NCI-H2081 treated with DMSO at 0.1 percent for 48 hours (cell line): ENCODE data around the gene CADM1.

ENCODE experiments used
- DNase-seq: peaks from one replicate; lab custom pipeline; 2025; lab: John Stamatoyannopoulos, UW

Gene CADM1

DNA sequence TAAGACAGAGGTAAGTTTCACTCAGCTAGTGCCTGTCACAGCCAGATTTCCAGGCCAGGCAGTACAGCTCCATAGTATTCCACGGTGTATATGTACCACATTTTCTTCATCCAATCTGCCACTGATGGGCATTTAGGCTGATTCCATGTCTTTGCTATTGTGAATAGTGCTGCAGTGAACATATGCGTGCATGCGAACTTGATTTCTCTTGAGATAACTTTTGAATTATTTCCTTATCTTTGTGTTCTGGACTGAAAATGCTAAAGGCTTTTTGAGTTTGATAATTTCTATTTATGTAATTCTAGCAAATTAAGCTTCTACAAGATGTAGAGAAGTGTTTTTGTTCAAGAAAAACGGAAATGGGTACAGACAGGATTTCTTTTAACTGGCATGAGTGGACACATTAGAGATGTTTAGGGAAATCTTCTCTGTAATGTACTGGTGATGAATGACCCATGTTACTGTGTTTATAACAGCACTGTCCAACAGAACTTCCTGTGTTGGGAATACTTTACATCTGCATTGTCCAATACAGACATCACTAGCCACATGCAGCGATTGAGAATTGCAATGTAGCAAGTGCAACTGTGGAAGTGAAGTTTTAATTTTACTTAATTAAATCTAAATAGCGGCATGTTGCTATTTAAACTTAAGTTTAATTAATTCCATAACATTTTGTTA is 151.3 kb downstream of the CADM1 start:
- no peak for DNase-seq

GRCh38 chr11:115349335-115350017 is 154.7 kb downstream of the CADM1 start:
- DNase-seq: no peak

GRCh38 chr11:115348416-115348815 is 155.8 kb downstream of the CADM1 start:
- DNase-seq: no peak

GRCh38 chr11:115347106-115347505 is 157.1 kb downstream of the CADM1 start:
- no peak for DNase-seq

DNA sequence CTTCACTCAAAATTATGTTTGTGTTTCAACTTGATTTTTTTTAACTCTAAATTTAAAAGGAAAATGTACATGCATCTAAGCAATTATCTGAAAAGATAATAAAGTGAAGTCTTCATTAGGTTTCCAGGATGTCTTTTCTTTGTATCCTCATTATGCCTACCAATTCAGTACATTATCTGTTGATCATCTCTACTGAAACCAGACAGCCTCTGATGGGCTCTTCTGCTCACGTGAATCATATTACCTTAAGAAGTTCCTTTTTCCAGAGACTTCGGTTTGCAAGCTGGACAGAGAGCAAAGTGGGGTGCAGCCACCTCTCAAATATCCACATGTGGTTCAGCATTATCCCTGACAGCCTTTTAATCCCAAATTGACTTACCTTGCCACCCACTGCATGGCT is 158.4 kb downstream of the CADM1 start:
- DNase-seq: no peak

DNA sequence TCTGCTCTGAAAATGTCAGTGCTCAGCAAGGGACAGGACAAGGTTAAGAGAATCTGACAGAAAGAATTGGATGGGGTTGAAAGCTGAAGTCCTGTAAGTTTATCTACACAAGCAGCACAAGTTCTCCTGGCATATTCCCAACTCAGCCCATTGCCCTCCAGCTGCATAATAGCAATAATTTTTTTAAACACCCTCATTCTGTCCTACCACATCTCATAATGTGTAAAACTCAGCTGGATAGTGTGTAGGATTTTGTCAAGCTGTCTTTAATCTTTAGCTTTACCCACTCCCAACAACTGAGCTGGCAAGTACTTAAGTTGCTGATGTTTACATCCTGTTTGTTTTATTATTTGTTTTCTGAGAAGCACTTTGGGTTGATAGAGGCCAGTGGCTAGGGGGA is 158.9 kb downstream of the CADM1 start:
- DNase-seq: no peak

DNA sequence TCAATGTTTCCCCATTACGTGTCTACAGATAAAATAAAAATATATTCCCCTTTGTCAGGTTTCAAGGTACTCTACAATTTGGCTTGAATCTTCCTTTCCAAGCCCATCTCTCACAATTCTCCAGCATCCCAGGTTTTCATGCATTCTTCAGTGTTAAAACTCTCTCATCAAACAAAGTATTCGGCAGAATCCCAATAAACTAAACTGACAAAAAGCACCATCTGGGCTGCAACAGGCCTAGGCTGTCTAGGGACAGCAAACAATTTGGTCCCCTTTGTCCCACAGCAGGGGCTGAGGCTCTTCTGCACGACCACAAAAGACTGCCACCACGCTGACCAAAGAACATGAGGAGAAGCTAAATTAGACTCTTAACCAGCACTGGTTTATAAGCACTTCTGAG is 159.4 kb downstream of the CADM1 start:
- no peak for DNase-seq

- DNase-seq: no peak
Observed at GRCh38 chr11:115342142-115342541, 162.1 kb downstream of the CADM1 start.

GRCh38 chr11:115340874-115341273 is 163.3 kb downstream of the CADM1 start:
- no peak for DNase-seq

DNA sequence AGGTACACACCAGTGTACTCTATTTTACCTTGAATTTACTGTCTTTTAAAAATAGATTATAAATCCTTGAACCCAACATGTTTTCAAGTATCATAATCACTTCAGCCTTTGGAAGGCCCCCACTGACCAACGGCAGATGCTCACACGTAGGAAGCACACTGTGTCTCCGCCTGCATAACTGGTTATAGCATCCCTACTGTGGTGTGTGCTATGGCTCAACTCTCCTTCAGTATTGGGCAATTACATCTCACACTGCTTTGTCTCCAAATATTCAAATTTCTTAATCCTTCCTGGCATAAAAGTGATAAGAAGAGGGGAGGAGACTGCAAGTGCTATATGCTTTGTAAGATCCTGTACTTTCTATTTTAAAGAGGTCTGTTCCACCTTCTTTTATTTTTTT is 165.7 kb downstream of the CADM1 start:
- DNase-seq: no peak

- no peak for DNase-seq
Observed at GRCh38 chr11:115334932-115335788, 169.1 kb downstream of the CADM1 start.

DNA sequence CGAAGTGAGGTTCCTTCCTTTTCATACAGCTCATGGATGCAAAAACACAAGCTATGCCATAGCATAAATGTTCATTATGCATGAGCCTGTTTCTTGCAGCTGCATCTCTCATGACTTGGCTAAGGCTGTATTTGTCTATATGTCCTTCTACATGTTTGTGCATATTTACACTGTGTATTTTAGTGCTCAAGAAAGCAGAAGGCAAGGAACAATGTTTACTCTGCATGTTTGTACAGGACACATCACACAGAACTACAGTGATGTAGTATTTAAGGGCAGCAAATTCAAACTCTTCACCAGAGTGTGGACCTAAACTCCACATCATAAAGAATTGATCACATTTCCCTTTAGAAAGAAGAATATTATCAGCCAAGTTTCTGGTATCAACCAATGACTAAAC is 170.3 kb downstream of the CADM1 start:
- DNase-seq: no peak

DNA sequence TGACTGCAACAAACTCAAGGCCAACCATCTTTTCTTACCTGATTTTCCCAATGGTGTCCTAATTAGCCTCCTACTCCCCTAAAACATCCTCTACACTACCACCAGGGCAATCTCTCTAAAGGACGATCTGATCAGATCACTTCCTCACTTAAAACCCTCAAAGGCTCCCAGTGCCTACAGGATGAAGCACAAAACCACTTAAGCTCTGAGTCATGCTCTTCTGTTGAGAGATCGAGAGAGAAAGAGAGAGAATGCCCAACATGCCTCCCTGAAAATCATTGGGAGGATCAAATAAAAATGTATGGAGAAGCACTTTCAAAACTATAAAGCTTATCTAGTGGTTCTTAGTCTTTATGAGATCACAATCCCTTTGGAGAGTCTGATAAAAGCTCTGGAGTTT is 171.1 kb downstream of the CADM1 start:
- DNase-seq: no peak

- DNase-seq: no peak
Observed at GRCh38 chr11:115330684-115331482, 173.3 kb downstream of the CADM1 start.

DNA sequence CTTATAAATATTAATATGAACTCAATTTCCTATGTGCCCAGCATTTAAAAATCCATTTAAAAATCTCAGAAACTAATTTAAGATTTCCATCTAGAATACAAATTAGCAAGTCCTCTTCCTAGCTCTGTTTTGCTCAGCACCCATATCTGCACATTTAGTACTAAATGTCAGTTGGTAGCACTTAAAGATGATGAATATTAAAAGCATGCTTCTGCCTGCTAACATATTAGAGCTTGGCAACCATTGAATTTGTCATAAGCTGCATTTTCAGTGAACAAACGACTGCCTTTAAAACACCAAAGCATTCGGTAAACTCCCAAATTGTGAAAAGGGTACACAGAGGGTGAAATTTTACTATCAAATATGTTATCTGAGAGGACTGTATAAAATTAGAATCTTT is 177.7 kb downstream of the CADM1 start:
- no peak for DNase-seq

- no peak for DNase-seq
Observed at GRCh38 chr11:115325523-115325922, 178.7 kb downstream of the CADM1 start.

- DNase-seq: peak; percentile 58
Observed at GRCh38 chr11:115324581-115325432, 179.4 kb downstream of the CADM1 start.

- DNase-seq: no peak
Observed at GRCh38 chr11:115322553-115323203, 181.5 kb downstream of the CADM1 start.

DNA sequence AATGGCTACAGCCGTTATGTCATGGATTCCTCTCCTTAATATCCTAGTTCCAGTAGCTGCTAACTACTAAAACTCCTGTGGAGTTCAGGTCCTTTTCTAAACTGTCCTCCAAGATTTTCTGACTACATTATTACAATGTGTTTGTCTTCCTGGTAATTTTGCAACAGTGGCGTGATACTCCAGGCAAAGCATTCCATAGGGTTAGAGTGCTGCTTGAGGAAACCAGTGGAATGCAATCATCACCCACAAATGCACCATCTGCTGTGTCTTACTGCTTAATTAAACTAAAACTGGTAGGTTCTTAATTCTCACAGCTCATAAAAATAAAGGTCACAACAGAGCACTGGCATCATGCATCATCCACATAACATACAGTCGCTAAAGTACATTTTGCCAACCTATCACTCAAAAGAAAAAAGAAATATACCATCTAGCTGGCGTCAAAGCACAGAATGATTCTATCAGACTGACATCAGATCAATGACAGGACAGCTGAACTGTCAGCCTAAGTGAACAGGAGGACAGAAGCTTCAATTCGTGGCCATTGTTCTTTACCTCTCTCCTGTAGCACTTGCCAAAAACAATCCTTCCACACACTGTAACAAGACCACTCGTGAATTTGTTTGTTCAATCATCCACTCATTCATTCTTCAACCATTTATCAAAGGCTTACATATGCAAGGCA is 182.5 kb downstream of the CADM1 start:
- DNase-seq: no peak
